K562 (cell line): ENCODE measurements around the gene TRIM25. TPM values are rescaled to one million over a fixed set of nuclear protein-coding genes. Genes with fewer than 3 reads are reported as not detected.
A peak's percentile ranks its signal among the peaks of the same experiment; 100 is the strongest.

Source experiments
- ATF2 ChIP-seq: sonication (generic); formaldehyde crosslinking; IDR thresholded peaks from 2 replicates; pipeline ENCODE4 v1.8.1; 2022; ENCODE audit warnings: missing genetic modification reagents
- CBX1 ChIP-seq: sonication (generic); IDR thresholded peaks from 2 replicates; pipeline ENCODE4 v1.6.1; 2016; ENCODE audit warnings: antibody characterized with exemption, low read depth, mild to moderate bottlenecking
- CXXC5 ChIP-seq: fragments of 250-450 bp; sonication (Bioruptor Pico); IDR thresholded peaks from 2 replicates; pipeline ENCODE4 v1.8.0; 2022; ENCODE audit warnings: inconsistent platforms, mild to moderate bottlenecking, moderate library complexity
- DMBX1 ChIP-seq: fragments of 250-450 bp; sonication (Bioruptor Pico); IDR thresholded peaks from 2 replicates; pipeline ENCODE4 v1.8.0; 2022; ENCODE audit warnings: inconsistent platforms, mild to moderate bottlenecking, moderate library complexity, borderline replicate concordance
- JUNB ChIP-seq: fragments of 450-650 bp; formaldehyde crosslinking; conservative IDR thresholded peaks from 2 replicates; pipeline ENCODE4 v1.4.0; 2020; ENCODE audit warnings: mild to moderate bottlenecking
- LCOR ChIP-seq: sonication (generic); formaldehyde crosslinking; IDR thresholded peaks from 2 replicates; pipeline ENCODE4 v1.8.0; 2022; ENCODE audit warnings: mild to moderate bottlenecking, missing genetic modification reagents
- MAFK ChIP-seq: IDR thresholded peaks from 2 replicates; pipeline ENCODE4 v1.6.1; 2011; ENCODE audit warnings: low read length, improper control_type of control experiment
- NBN ChIP-seq: fragments of 450-650 bp; IDR thresholded peaks from 2 replicates; pipeline ENCODE4 v1.6.1; 2016; ENCODE audit warnings: low read depth, mild to moderate bottlenecking
- RBM14 ChIP-seq: fragments of 200-400 bp; formaldehyde crosslinking; IDR thresholded peaks from 2 replicates; pipeline ENCODE4 v1.6.1; 2018; ENCODE audit warnings: low read depth, mild to moderate bottlenecking, low read length, moderate library complexity, borderline replicate concordance; ENCODE audit not compliant: insufficient read depth
- SFPQ ChIP-seq: fragments of 200-400 bp; formaldehyde crosslinking; IDR thresholded peaks from 2 replicates; pipeline ENCODE4 v1.6.1; 2017; ENCODE audit warnings: mild to moderate bottlenecking, low read depth, low read length, moderate library complexity
- SIN3A ChIP-seq, 2 experiments: fragments of 150-350 bp in 1 of 2; IDR thresholded peaks; 2 replicates each; pipeline ENCODE4 v1.6.1; 2011 to 2016; ENCODE audit warnings: borderline replicate concordance in 2 of 2, low read depth in 2 of 2, low read length in 2 of 2, mild to moderate bottlenecking in 2 of 2, moderate library complexity in 2 of 2; ENCODE audit not compliant: control insufficient read depth in 1 of 2
- SNRNP70 ChIP-seq: fragments of 200-400 bp; formaldehyde crosslinking; optimal IDR thresholded peaks from 2 replicates; pipeline ENCODE3; 2017; ENCODE audit warnings: low read depth, low read length
- TGIF2 ChIP-seq: sonication (generic); formaldehyde crosslinking; IDR thresholded peaks from 2 replicates; pipeline ENCODE4 v1.8.1; 2022; ENCODE audit warnings: mild to moderate bottlenecking, missing genetic modification reagents, moderate library complexity
- THAP12 ChIP-seq: fragments of 250-450 bp; sonication (Bioruptor Pico); IDR thresholded peaks from 2 replicates; pipeline ENCODE4 v1.9.0; 2021; ENCODE audit warnings: mild to moderate bottlenecking, inconsistent platforms
- XRCC5 ChIP-seq: fragments of 200-400 bp; formaldehyde crosslinking; IDR thresholded peaks from 2 replicates; pipeline ENCODE4 v1.6.1; 2017; ENCODE audit warnings: low read depth, mild to moderate bottlenecking, low read length
- ZBTB7A ChIP-seq: IDR thresholded peaks from 2 replicates; pipeline ENCODE4 v1.6.1; 2011; ENCODE audit warnings: low read depth, mild to moderate bottlenecking, low read length, moderate library complexity, borderline replicate concordance; ENCODE audit not compliant: control insufficient read depth
- ZFP36 ChIP-seq: fragments of 150-350 bp; IDR thresholded peaks from 2 replicates; pipeline ENCODE4 v1.6.1; 2018; ENCODE audit warnings: low read length, low read depth; ENCODE audit not compliant: partially characterized antibody
- ZNF175 ChIP-seq: fragments of 200-800 bp; sonication (Bioruptor generic); IDR thresholded peaks from 2 replicates; pipeline ENCODE4 v1.6.1; 2016; ENCODE audit warnings: low read depth, mild to moderate bottlenecking, missing genetic modification characterization, missing compliant biosample characterization
- ZNF507 ChIP-seq: conservative IDR thresholded peaks from 2 replicates; pipeline ENCODE4 v1.6.1; 2017; ENCODE audit warnings: missing genetic modification characterization, missing compliant biosample characterization
- ZNF57 ChIP-seq: fragments of 450-650 bp; formaldehyde crosslinking; IDR thresholded peaks from 2 replicates; pipeline ENCODE4 v1.4.0; 2020; ENCODE audit warnings: mild to moderate bottlenecking, moderate library complexity
- ZNF75A ChIP-seq: fragments of 450-650 bp; formaldehyde crosslinking; IDR thresholded peaks from 2 replicates; pipeline ENCODE4 v1.4.0; 2020; ENCODE audit warnings: mild to moderate bottlenecking
- ZNF77 ChIP-seq: fragments of 250-450 bp; sonication (Bioruptor Pico); IDR thresholded peaks from 2 replicates; pipeline ENCODE4 v1.5.0; 2020
- polyA plus RNA-seq, 8 experiments: library from polyadenylated mRNA; depleted of rRNA in 4 of 8; stranded (reverse) in 5 of 8; unstranded in 3 of 8; fragments of >200 nt; fragmentation: Nextera tagmentation in 2 of 8; fragmentation: Illumina TruSeq in 1 of 8; extraction: Ambion mirVana in 2 of 8; extraction: Trizol in 1 of 8; gene quantifications; 2 replicates each; pipeline versions ENCODE4 v1.2.1 to v1.2.3, GENCODE V29; 2011 to 2014; ENCODE audit warnings: inconsistent platforms in 1 of 8, missing spikeins in 1 of 8
- total RNA-seq, 7 experiments: library from RNA; depleted of rRNA in 6 of 7; stranded (reverse); fragments of >200 nt in 6 of 7; fragmentation: Illumina TruSeq in 2 of 7; extraction: Trizol in 2 of 7; gene quantifications; 2 replicates each; pipeline versions ENCODE4 v1.2.1 to v1.2.3, GENCODE V29; 2011 to 2021; ENCODE audit warnings: low replicate concordance in 1 of 7

Gene TRIM25
- total and polyA plus RNA-seq, 9 of the 15 experiments (the other 6 are each of a cell fraction or from before 2014, with no cell fraction given) = 5.9 to 49.5 (median 24.5) TPM

- TF ChIP-seq RBM14 = no peak
- no peak for TF ChIP-seq ATF2 (CRISPR knock-in tag)
- TF ChIP-seq JUNB (CRISPR knock-in tag) = 0 out of 2 replicates have a peak, but pooled peaks have one; percentile 24
- TF ChIP-seq NBN = no peak
- no peak for TF ChIP-seq ZNF57 (CRISPR knock-in tag)
- peak; percentile 31 to 47; a peak in 2 of 4 replicates for TF ChIP-seq SIN3A (IDR thresholded peaks at IDR 0.05; ENCODE audit: borderline replicate concordance in 2 of 2, control insufficient read depth in 1 of 2, low read depth in 2 of 2, low read length in 2 of 2)
- no peak for TF ChIP-seq ZFP36
- no peak; the same call in 1 of the 2 replicates for TF ChIP-seq CBX1
- no peak for TF ChIP-seq SNRNP70
- TF ChIP-seq DMBX1 (CRISPR knock-in tag) = no peak; the same call in 1 of the 2 replicates
- no peak for TF ChIP-seq ZNF77
- TF ChIP-seq ZNF175 = no peak
- peak; percentile 90 for TF ChIP-seq THAP12 (CRISPR knock-in tag)
- TF ChIP-seq TGIF2 (CRISPR knock-in tag) = no peak
- TF ChIP-seq XRCC5 = peak; percentile 58; the same call in 1 of the 2 replicates
- no peak; the same call in 1 of the 2 replicates for TF ChIP-seq LCOR (CRISPR knock-in tag)
- no peak for TF ChIP-seq ZBTB7A
- TF ChIP-seq ZNF507 = no peak
- peak; percentile 86 for TF ChIP-seq CXXC5 (CRISPR knock-in tag)
- TF ChIP-seq SFPQ = no peak
- TF ChIP-seq MAFK = no peak
- no peak for TF ChIP-seq ZNF75A
Measured at GRCh38 chr17:56913867-56914580, at the start of gene TRIM25 (continued).
